PC-3 (cell line): ENCODE data around the gene MINDY3. TPM values are rescaled to one million over a fixed set of nuclear protein-coding genes. Genes with fewer than 3 reads are reported as not detected.
A peak's percentile ranks its signal among the peaks of the same experiment; 100 is the strongest.

ENCODE experiments used
- ATAC-seq: fragments of 200-7000 bp; cut with Tn5 transposase; 2 replicates; pipeline ENCODE4 v1.9.1; 2020; ENCODE audit warnings: mild to moderate bottlenecking, moderate library complexity
- BruUV-seq: library from RNA; stranded (reverse); fragments of 400-500 nt; replicated peaks from 2 replicates; lab custom pipeline; 2021; lab: Mats Ljungman, UMichigan
- CTCF ChIA-PET: fragments of 300-600 bp; sonication (Branson Sonifier 250); formaldehyde crosslinking; loops from one replicate; lab custom pipeline; 2022; ENCODE audit warnings: antibody characterized with exemption; lab: Charles Lee
- POLR2A ChIA-PET: fragments of 300-600 bp; sonication (Branson Sonifier 250); formaldehyde crosslinking; loops from one replicate; lab custom pipeline; 2022; ENCODE audit warnings: antibody characterized with exemption; ENCODE audit not compliant: unreplicated experiment; lab: Charles Lee
- DNase-seq: peaks from one replicate; pipeline ENCODE4 v3.0.0-alpha.2; 2015
- H2AFZ ChIP-seq: fragments of 300-600 bp; sonication (generic); 2 replicates; pipeline ENCODE4 v1.6.0; 2016; ENCODE audit warnings: antibody characterized with exemption, low read length
- H3F3A ChIP-seq: fragments of 300-600 bp; sonication (generic); one replicate; pipeline ENCODE4 v1.6.0; 2017; ENCODE audit warnings: antibody characterized with exemption, low read length, control low read depth, mild to moderate bottlenecking; ENCODE audit not compliant: unreplicated experiment
- H3K27ac ChIP-seq: fragments of 300-600 bp; sonication (generic); 2 replicates; pipeline ENCODE4 v1.5.1; 2016; ENCODE audit warnings: mild to moderate bottlenecking, low read length
- H3K27me3 ChIP-seq: fragments of 300-600 bp; sonication (generic); 2 replicates; pipeline ENCODE4 v1.6.1; 2016; ENCODE audit warnings: low read length, mixed read lengths
- H3K36me3 ChIP-seq: fragments of 300-600 bp; sonication (generic); 2 replicates; pipeline ENCODE4 v1.6.1; 2016; ENCODE audit warnings: low read depth, mixed run types, low read length, mixed read lengths
- H3K4me1 ChIP-seq: fragments of 300-600 bp; sonication (generic); 2 replicates; pipeline ENCODE4 v1.5.1; 2016; ENCODE audit warnings: low read length; ENCODE audit not compliant: insufficient read depth
- H3K4me2 ChIP-seq: fragments of 300-600 bp; sonication (generic); 2 replicates; pipeline ENCODE4 v1.6.0; 2016; ENCODE audit warnings: low read length
- H3K4me3 ChIP-seq: fragments of 300-600 bp; sonication (generic); 2 replicates; pipeline ENCODE4 v1.5.1; 2016; ENCODE audit warnings: mild to moderate bottlenecking, low read length, mixed read lengths
- H3K79me2 ChIP-seq: fragments of 300-600 bp; sonication (generic); 2 replicates; pipeline ENCODE4 v1.6.1; 2017; ENCODE audit warnings: low read length, mixed read lengths
- H3K9ac ChIP-seq: fragments of 300-600 bp; sonication (generic); 2 replicates; pipeline ENCODE4 v1.6.0; 2016; ENCODE audit warnings: mild to moderate bottlenecking, low read length
- H3K9me2 ChIP-seq: fragments of 300-600 bp; sonication (generic); replicated peaks from 2 replicates; pipeline ENCODE4 v1.6.1; 2016; ENCODE audit warnings: mixed run types, low read length, mixed read lengths
- H3K9me3 ChIP-seq: fragments of 300-600 bp; sonication (generic); 2 replicates; pipeline ENCODE4 v1.6.1; 2016; ENCODE audit warnings: low read length, mixed read lengths
- H4K20me1 ChIP-seq: fragments of 300-600 bp; sonication (generic); 2 replicates; pipeline ENCODE4 v1.6.1; 2016; ENCODE audit warnings: low read length, mixed read lengths
- CTCF ChIP-seq: fragments of 300-600 bp; sonication (generic); conservative IDR thresholded peaks from 2 replicates; pipeline ENCODE4 v1.5.1; 2017; ENCODE audit warnings: antibody characterized with exemption, low read depth, mild to moderate bottlenecking, low read length
- EZH2 ChIP-seq: fragments of 300-600 bp; sonication (generic); IDR thresholded peaks from one replicate; pipeline ENCODE4 v1.6.1; 2017; ENCODE audit warnings: antibody characterized with exemption, mild to moderate bottlenecking, low read length; ENCODE audit not compliant: unreplicated experiment
- EZH2phosphoT487 ChIP-seq: fragments of 300-600 bp; sonication (generic); IDR thresholded peaks from 2 replicates; pipeline ENCODE4 v1.6.1; 2018; ENCODE audit warnings: mild to moderate bottlenecking, antibody characterized with exemption, low read length, borderline replicate concordance
- intact Hi-C: fragments of 100-400 bp; cut with micrococcal nuclease; formaldehyde crosslinking; loops from 2 replicates; pipeline ENCODE4 v1.9.0; 2023
- total RNA-seq: library from RNA; depleted of rRNA; stranded (reverse); fragments of >200 nt; gene quantifications from 2 replicates; pipeline ENCODE4 v1.2.3, GENCODE V29; 2014

The MINDY3 gene
- total RNA-seq, 1 experiment from 2014 or later, result 9.5 TPM

- H3K27me3 ChIP-seq, result no peaks in the 10 kb centered on the region
- no TSS peak for BruUV-seq
- ChIA-PET CTCF (no interaction called here), POLR2A (no interaction called here)
- H3F3A ChIP-seq, result no peaks in the 10 kb centered on the region
- no peaks in the 10 kb centered on the region for H4K20me1 ChIP-seq
- H3K4me2 ChIP-seq, result no peak overlapping the region
- no peak for ATAC-seq
- intact Hi-C loops, result no loop called here
- no peak overlapping the region for H3K4me3 ChIP-seq
- H3K4me1 ChIP-seq, result no peaks in the 10 kb centered on the region
- no peak overlapping the region for H3K27ac ChIP-seq
- TF ChIP-seq EZH2 (no peak), CTCF (no peak), EZH2phosphoT487 (no peak)
- no peak for DNase-seq
- H3K9me3 ChIP-seq, result no peaks in the 10 kb centered on the region
- H2AFZ ChIP-seq, result no peak overlapping the region
- H3K79me2 ChIP-seq, result no peaks in the 10 kb centered on the region
- H3K9ac ChIP-seq, result no peak overlapping the region
- H3K9me2 ChIP-seq, result no peaks in the 10 kb centered on the region
- no peaks in the 10 kb centered on the region for H3K36me3 ChIP-seq
Observed at GRCh38 chr10:15829495-15829894, 30.8 kb downstream of the MINDY3 start.

DNA sequence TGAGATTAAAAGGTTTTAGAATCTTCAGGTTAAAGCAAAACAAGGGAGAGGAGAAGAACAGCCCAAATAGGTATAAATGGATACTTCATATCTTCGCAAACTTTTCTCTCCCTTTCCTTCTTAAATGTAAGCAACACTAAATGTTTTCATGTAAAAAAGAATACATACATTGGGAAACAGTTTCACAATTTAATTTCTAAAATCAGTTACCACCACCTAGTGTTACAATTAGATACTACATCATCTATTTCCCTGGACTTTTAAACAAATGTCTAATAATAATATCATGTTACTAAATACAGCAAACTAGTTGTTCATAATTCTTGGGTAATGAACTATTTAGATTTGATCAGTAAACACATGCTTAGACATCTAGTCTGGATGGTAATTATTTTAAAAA is 35.8 kb downstream of the MINDY3 start:
- DNase-seq (peak; percentile 34), ATAC-seq (no peak)
- H3K27ac ChIP-seq, result no peak overlapping the region
- no peak overlapping the region for H2AFZ ChIP-seq
- BruUV-seq, result no TSS peak
- H4K20me1 ChIP-seq, result no peaks in the 10 kb centered on the region
- H3K36me3 ChIP-seq, result no peaks in the 10 kb centered on the region
- H3K4me2 ChIP-seq, result no peak overlapping the region
- no peaks in the 10 kb centered on the region for H3K27me3 ChIP-seq
- no peaks in the 10 kb centered on the region for H3K9me3 ChIP-seq
- no peaks in the 10 kb centered on the region for H3F3A ChIP-seq
- no peaks in the 10 kb centered on the region for H3K9me2 ChIP-seq
- ChIA-PET CTCF (no interaction called here), POLR2A (no interaction called here)
- no peaks in the 10 kb centered on the region for H3K4me1 ChIP-seq
- no peak overlapping the region for H3K4me3 ChIP-seq
- no peak overlapping the region for H3K9ac ChIP-seq
- H3K79me2 ChIP-seq, result no peaks in the 10 kb centered on the region
- intact Hi-C loops, result loop anchor here (2.0 to 5.0 kb wide), 2 partner anchors 107 to 396 kb away; partner anchors contain the start of gene ITGA8
- TF ChIP-seq CTCF (peak; percentile 52), EZH2 (no peak)

GRCh38 chr10:15822131-15822530 is 38.2 kb downstream of the MINDY3 start:
- Histone ChIP-seq H3F3A (no peaks in the 10 kb centered on the region), H4K20me1 (no peaks in the 10 kb centered on the region), H3K27me3 (no peaks in the 10 kb centered on the region), H3K4me1 (no peaks in the 10 kb centered on the region), H3K4me2 (no peak overlapping the region), H3K4me3 (no peak overlapping the region), H3K36me3 (no peaks in the 10 kb centered on the region), H3K9me2 (no peaks in the 10 kb centered on the region), H3K79me2 (no peaks in the 10 kb centered on the region), H3K27ac (no peak overlapping the region), H2AFZ (no peak overlapping the region), H3K9me3 (no peaks in the 10 kb centered on the region), H3K9ac (no peak overlapping the region)
- no peak for ATAC-seq
- CTCF ChIA-PET, result no interaction called here
- DNase-seq, result no peak
- BruUV-seq, result no TSS peak
- POLR2A ChIA-PET, result no interaction called here
- intact Hi-C loops, result loop anchor here (5.0 kb wide), 1 partner anchor 105 kb away; the partner anchor contains the start of gene ITGA8
- TF ChIP-seq EZH2, result no peak
